ENCODE results near the gene NBL1. TPM values are rescaled to one million over a fixed set of nuclear protein-coding genes. Genes with fewer than 3 reads are reported as not detected.

The NBL1 gene
- total and polyA plus RNA-seq, 2 of the 4 experiments (the other 2 are of a cell fraction), result 14.0 to 54.2 TPM

- H4K91ac ChIP-seq (ENCODE audit: insufficient read depth, low read depth, low read length), result no peak overlapping the region
- DNase-seq (peak; percentile 6), ATAC-seq (ENCODE audit: low read depth) (no peak; the same call in 1 of the 2 replicates)
- no peak overlapping the region for H3K23ac ChIP-seq (ENCODE audit: low read depth, low read length)
- TF ChIP-seq POLR2A (IDR thresholded peaks at IDR 0.05; ENCODE audit: low read depth, low read length) (no peak), USF2 (IDR thresholded peaks at IDR 0.05; ENCODE audit: low read depth, low read length) (no peak), CHD1 (IDR thresholded peaks at IDR 0.05; ENCODE audit: low read depth, low read length) (no peak), FOS (IDR thresholded peaks at IDR 0.05; ENCODE audit: low read depth, low read length) (no peak)
- no peak overlapping the region for H3K18ac ChIP-seq (ENCODE audit: low read depth, low read length)
- no peak overlapping the region for H2AK9ac ChIP-seq (replicated peaks; ENCODE audit: low read depth, low read length, poor library complexity)
- peaks cover 3% of the 10 kb centered on the region for H3K36me3 ChIP-seq (ENCODE audit: control insufficient read depth, insufficient read depth, low read length)
- H3K9me1 ChIP-seq (ENCODE audit: insufficient read depth, low read length), result peaks cover 9% of the 10 kb centered on the region
- H4K20me1 ChIP-seq (ENCODE audit: insufficient read depth, low read length), result peaks cover 70% of the 10 kb centered on the region
- H4K8ac ChIP-seq (ENCODE audit: low read depth in 2 of 2, low read length in 2 of 2), result no peak overlapping the region
- H2BK120ac ChIP-seq (ENCODE audit: low read depth, low read length), result no peak overlapping the region
- peaks cover 2% of the 10 kb centered on the region; the same call in 1 of the 2 replicates for H3K4me1 ChIP-seq (ENCODE audit: control insufficient read depth, insufficient read depth, low read length)
- H3K79me1 ChIP-seq (ENCODE audit: low read depth in 1 of 2, low read length in 2 of 2), result peaks cover 25 to 79% of the 10 kb centered on the region in 2 experiments
- no peak overlapping the region for H3K4me2 ChIP-seq (ENCODE audit: low read depth, low read length)
- no peak overlapping the region for H2AFZ ChIP-seq (replicated peaks; ENCODE audit: low read length, poor library complexity)
- POLR2A ChIA-PET (ENCODE audit: unreplicated experiment), result no interaction called here
- no peak overlapping the region for H3K4me3 ChIP-seq (ENCODE audit: insufficient read depth, low read depth, low read length)
- intact Hi-C loops (cut with micrococcal nuclease) (no loop called here), in situ Hi-C loops (cut with MboI; ENCODE audit: low sequenced_read_pairs) (no loop called here), dilution Hi-C loops (cut with HindIII; ENCODE audit: low sequenced_read_pairs, unreplicated experiment) (no loop called here)
- no peak overlapping the region for H3K14ac ChIP-seq (replicated peaks; ENCODE audit: low read depth, low read length)
- H2BK5ac ChIP-seq (ENCODE audit: low read depth, low read length, poor library complexity, severe bottlenecking), result no peak overlapping the region
- no peak overlapping the region for H3K56ac ChIP-seq (ENCODE audit: extremely low read depth, insufficient read depth, low read length)
- no TSS peak for BruUV-seq (replicated peaks)
- H3K4ac ChIP-seq (ENCODE audit: low read depth, low read length), result no peak overlapping the region
- no peak overlapping the region for H3K27ac ChIP-seq (ENCODE audit: insufficient read depth, low read length)
- H4K5ac ChIP-seq (ENCODE audit: low read depth, low read length), result no peak overlapping the region
- no peak overlapping the region for H2BK15ac ChIP-seq (ENCODE audit: low read depth, low read length)
- no peak overlapping the region for H2BK20ac ChIP-seq (ENCODE audit: low read depth, low read length)
- H3K9ac ChIP-seq (ENCODE audit: low read depth, low read length), result no peak overlapping the region
- CTCF ChIA-PET, result no interaction called here
- H3K27me3 ChIP-seq (ENCODE audit: control insufficient read depth, insufficient read depth, low read length), result no peaks in the 10 kb centered on the region
- H3K9me3 ChIP-seq (ENCODE audit: control insufficient read depth, insufficient read depth, low read length), result no peaks in the 10 kb centered on the region
- H2AK5ac ChIP-seq (ENCODE audit: low read depth, low read length), result no peak overlapping the region
- 100% methylated on average over 1 of the region's 4 CpGs; no CpG with 5 or more reads in 1 of the 2 experiments for WGBS, 2 experiments (ENCODE audit: extremely low coverage in 2 of 2, insufficient read length in 1 of 2)
Observed at GRCh38 chr1:19602486-19602885, 41.6 kb upstream of the NBL1 start.

Data from IMR-90 (cell line).